CD4-positive, alpha-beta T cell (primary cell): ENCODE measurements around the gene UBL5. TPM values are rescaled to one million over a fixed set of nuclear protein-coding genes. Genes with fewer than 3 reads are reported as not detected.
A peak's percentile ranks its signal among the peaks of the same experiment; 100 is the strongest.
"Not testable (repeated sequence)": the region's sequence is repeated elsewhere in the genome, so short reads cannot be mapped to it uniquely, and the experiment has no call there.

ENCODE experiments used
- ATAC-seq: fragments of 200-7000 bp; cut with Tn5 transposase; one replicate; pipeline ENCODE4 v1.10.0; 2022; ENCODE audit warnings: mild to moderate bottlenecking; ENCODE audit not compliant: poor library complexity
- CTCF ChIA-PET: fragments of 350-600 bp; sonication (Branson Sonifier 250); formaldehyde crosslinking; loops from one replicate; lab custom pipeline; 2021; ENCODE audit warnings: antibody characterized with exemption, inconsistent platforms; lab: Charles Lee
- POLR2A ChIA-PET: fragments of 350-600 bp; sonication (Branson Sonifier 250); formaldehyde crosslinking; loops from one replicate; lab custom pipeline; 2021; ENCODE audit warnings: antibody characterized with exemption, inconsistent platforms; lab: Charles Lee
- DNase-seq, 14 experiments: peaks; one replicate each; pipeline ENCODE4 v3.0.0-alpha.2; 2013 to 2020; ENCODE audit warnings: mixed read lengths in 2 of 14
- H3K27ac ChIP-seq, 2 donors: one replicate each; pipeline versions ENCODE4 v1.5.1 to v1.7.0; 2013; ENCODE audit warnings: low read length in 2 of 2, low read depth in 1 of 2, mild to moderate bottlenecking in 1 of 2
- H3K27me3 ChIP-seq, 2 experiments: 1 replicate in 1 of 2; 2 replicates in 1 of 2; pipeline versions ENCODE4 v1.6.1 to v1.7.0; 2013; ENCODE audit warnings: low read length in 2 of 2, control low read depth in 1 of 2, mild to moderate bottlenecking in 1 of 2, moderate library complexity in 1 of 2; ENCODE audit not compliant: insufficient read depth in 2 of 2, control insufficient read depth in 1 of 2
- H3K36me3 ChIP-seq: one replicate; pipeline ENCODE4 v1.6.1; 2013; ENCODE audit warnings: low read length, control low read depth; ENCODE audit not compliant: insufficient read depth
- H3K4me1 ChIP-seq: one replicate; pipeline ENCODE4 v1.6.1; 2013; ENCODE audit warnings: low read length, control low read depth; ENCODE audit not compliant: insufficient read depth
- H3K4me3 ChIP-seq: one replicate; pipeline ENCODE4 v1.5.1; 2013; ENCODE audit warnings: mild to moderate bottlenecking, low read length, moderate library complexity
- H3K9me3 ChIP-seq, 2 experiments: 1 replicate in 1 of 2; 2 replicates in 1 of 2; pipeline versions ENCODE4 v1.6.1 to v1.7.0; 2013; ENCODE audit warnings: low read length in 2 of 2, mild to moderate bottlenecking in 2 of 2, control low read depth in 1 of 2, moderate library complexity in 1 of 2; ENCODE audit not compliant: control insufficient read depth in 1 of 2, insufficient read depth in 1 of 2
- H3K27ac Mint-ChIP-seq: one replicate; pipeline ENCODE4 v1.8.0; 2020; ENCODE audit warnings: mixed read lengths
- H3K27me3 Mint-ChIP-seq: one replicate; pipeline ENCODE4 v1.8.0; 2021; ENCODE audit warnings: mixed read lengths
- H3K36me3 Mint-ChIP-seq: one replicate; pipeline ENCODE4 v1.8.0; 2021; ENCODE audit warnings: low read depth, mixed read lengths
- H3K4me1 Mint-ChIP-seq: one replicate; pipeline ENCODE4 v1.8.0; 2021; ENCODE audit warnings: low read depth, mixed read lengths
- H3K4me3 Mint-ChIP-seq: one replicate; pipeline ENCODE4 v1.8.0; 2020; ENCODE audit warnings: mild to moderate bottlenecking, mixed read lengths
- H3K9me3 Mint-ChIP-seq: one replicate; pipeline ENCODE4 v1.8.0; 2020; ENCODE audit warnings: mixed read lengths
- intact Hi-C, 2 experiments: fragments of 100-400 bp; cut with DNase I in 1 of 2; cut with micrococcal nuclease in 1 of 2; formaldehyde crosslinking; loops; one replicate each; pipeline versions ENCODE4 v1.15.1 to v1.9.0; 2023 to 2025; cut with DNase I, micrococcal nuclease
- polyA plus RNA-seq, 2 donors: library from polyadenylated mRNA; unstranded; fragments of 120-200 nt; gene quantifications; one replicate each; pipeline ENCODE4 v1.2.1, GENCODE V29; 2013
- total RNA-seq, 174 experiments: library from RNA in 2 of 174; stranded (reverse) in 2 of 174; gene quantifications; one replicate each; pipeline ENCODE4 v1.2.3 and lab custom pipeline; 2021 to 2026
- TF ChIP-seq, protein P1 (sequence below): fragments of 200-600 bp; IDR thresholded peaks from one replicate; pipeline ENCODE4 v1.8.0; 2022; ENCODE audit warnings: antibody characterized with exemption, mild to moderate bottlenecking

Gene UBL5
- total RNA-seq, result 100 to 1,000 TPM; 163 to 165 TPM
- 267 TPM for polyA plus RNA-seq (2013, experiment 1 of 2)
- polyA plus RNA-seq (2013, experiment 2 of 2), result 217 TPM
- total RNA-seq (lab: John Stamatoyannopoulos, UW), result 39.0 to 99.8 (median 62.1) reads per million in 172 experiments

DNA sequence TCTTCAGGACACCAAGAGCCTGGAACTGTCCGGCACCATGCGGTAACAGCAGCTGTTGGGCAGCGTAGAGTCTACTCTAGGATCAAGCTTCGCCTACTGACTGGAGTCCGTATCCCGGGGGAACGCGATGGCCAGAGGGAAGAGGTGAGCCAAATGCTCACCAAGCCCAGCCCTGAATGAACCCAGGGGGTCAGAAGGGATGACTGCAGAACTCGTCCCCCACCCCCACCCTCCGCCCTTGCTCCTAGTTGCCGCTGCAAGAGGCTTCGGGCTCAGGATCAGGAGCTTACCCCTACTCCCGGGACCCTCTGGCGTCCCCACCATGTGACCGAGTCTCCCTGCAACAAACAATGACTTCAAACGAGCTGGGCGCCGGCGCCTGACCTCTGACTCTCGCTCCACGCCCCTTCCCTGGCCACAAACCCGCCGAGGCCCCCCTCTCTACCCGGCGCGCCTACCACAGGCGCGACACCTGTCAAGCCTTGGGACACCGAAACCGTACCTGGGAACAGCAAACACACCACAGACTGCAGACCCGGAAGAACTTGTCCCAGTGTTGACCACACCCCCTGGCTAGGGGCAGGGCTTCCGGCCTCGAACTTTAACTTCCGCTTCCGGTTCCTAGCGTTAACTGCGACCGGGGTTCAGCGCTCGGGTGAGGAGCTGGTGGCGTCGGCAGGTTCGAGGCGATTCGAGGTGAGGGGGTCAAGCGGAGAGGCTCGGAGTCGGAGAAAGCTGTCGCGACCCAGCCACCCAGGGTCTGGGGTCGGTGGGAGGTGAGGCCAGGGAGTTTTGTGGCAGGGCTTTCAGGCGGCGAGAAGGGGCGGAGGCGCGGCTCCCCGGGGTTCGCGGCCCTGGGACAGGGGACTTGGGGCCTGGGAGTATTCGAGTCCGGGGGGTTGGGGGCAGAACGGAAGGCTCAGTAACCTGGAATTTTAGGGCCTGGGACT is at the start of gene UBL5:
Gene UBL5 (plus strand): TSS at position 630 of the 950 bp plus-strand sequence. CDS start 420 bp downstream, outside the sequence.
- peaks cover 24% of the 10 kb centered on the region for H3K36me3 Mint-ChIP-seq
- peak; percentile 81 to 95 (median 87) for DNase-seq
- Histone ChIP-seq H3K36me3 (peaks cover 23% of the 10 kb centered on the region), H3K4me3 (peak within 1 kb of the TSS; percentile 98), H3K27ac (peak within 1 kb of the TSS; percentile 44 to 77), H3K4me1 (peaks cover 32% of the 10 kb centered on the region), H3K27me3 (no peaks in the 10 kb centered on the region), H3K9me3 (no peaks in the 10 kb centered on the region)
- ChIA-PET CTCF (no interaction called here), POLR2A (interaction anchor here (0.7 to 2.8 kb wide), 9 partner anchors 9 to 59 kb away, joined by 3 to 23 read pairs (median 4); partner anchors contain the start of genes FBXL12 and ZNF846)
- ATAC-seq, result peak; percentile 97
- peak within 1 kb of the TSS; percentile 90 for H3K27ac Mint-ChIP-seq
- peaks cover 33% of the 10 kb centered on the region for H3K4me1 Mint-ChIP-seq
- H3K27me3 Mint-ChIP-seq, result no peaks in the 10 kb centered on the region
- no peaks in the 10 kb centered on the region for H3K9me3 Mint-ChIP-seq
- intact Hi-C loops, result loop anchor here in 1 of 2 experiments (1.0 kb wide), 1 partner anchor 8 kb away; the partner anchor contains the start of gene FBXL12
- H3K4me3 Mint-ChIP-seq, result peak within 1 kb of the TSS; percentile 100
- TF ChIP-seq, protein P1, sequence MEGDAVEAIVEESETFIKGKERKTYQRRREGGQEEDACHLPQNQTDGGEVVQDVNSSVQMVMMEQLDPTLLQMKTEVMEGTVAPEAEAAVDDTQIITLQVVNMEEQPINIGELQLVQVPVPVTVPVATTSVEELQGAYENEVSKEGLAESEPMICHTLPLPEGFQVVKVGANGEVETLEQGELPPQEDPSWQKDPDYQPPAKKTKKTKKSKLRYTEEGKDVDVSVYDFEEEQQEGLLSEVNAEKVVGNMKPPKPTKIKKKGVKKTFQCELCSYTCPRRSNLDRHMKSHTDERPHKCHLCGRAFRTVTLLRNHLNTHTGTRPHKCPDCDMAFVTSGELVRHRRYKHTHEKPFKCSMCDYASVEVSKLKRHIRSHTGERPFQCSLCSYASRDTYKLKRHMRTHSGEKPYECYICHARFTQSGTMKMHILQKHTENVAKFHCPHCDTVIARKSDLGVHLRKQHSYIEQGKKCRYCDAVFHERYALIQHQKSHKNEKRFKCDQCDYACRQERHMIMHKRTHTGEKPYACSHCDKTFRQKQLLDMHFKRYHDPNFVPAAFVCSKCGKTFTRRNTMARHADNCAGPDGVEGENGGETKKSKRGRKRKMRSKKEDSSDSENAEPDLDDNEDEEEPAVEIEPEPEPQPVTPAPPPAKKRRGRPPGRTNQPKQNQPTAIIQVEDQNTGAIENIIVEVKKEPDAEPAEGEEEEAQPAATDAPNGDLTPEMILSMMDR, result no peak

DNA sequence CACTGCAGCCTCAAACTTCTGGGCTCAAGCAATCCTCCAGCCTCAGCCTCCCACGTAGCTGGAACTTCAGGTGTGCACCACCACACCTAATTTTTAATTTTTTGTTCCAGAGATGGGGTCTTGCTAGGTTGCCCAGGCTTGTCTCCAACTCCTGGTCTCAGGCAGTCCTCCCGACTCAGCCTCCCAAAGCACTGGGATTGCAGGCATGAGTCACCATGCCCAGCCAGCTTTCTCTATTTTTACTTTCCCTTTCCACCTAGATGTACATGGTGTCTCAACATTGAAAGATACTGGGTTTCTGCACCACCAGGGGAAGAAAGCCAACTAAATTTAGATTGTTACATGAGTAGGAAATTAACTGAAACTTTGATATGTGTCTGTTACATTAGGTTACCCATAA is 45.4 kb upstream of the UBL5 start:
- intact Hi-C loops, result no loop called here
- no peak for ATAC-seq
- peaks cover 4 to 15% of the 10 kb centered on the region in 2 experiments for H3K9me3 ChIP-seq
- Mint-ChIP-seq H3K36me3 (peaks cover 23% of the 10 kb centered on the region), H3K27ac (no peak overlapping the region), H3K4me3 (no peak overlapping the region), H3K27me3 (no peaks in the 10 kb centered on the region), H3K4me1 (peaks cover 24% of the 10 kb centered on the region), H3K9me3 (peaks cover 6% of the 10 kb centered on the region)
- no peak overlapping the region for H3K27ac ChIP-seq
- TF ChIP-seq, protein P1, result no peak
- peaks cover 19% of the 10 kb centered on the region for H3K4me1 ChIP-seq
- no peak for DNase-seq
- ChIA-PET POLR2A (interaction anchor here (1.8 kb wide), 1 partner anchor 14 kb away, joined by 7 read pairs; the partner anchor contains the start of gene ZNF846), CTCF (no interaction called here)
- H3K27me3 ChIP-seq, result no peaks in the 10 kb centered on the region
- no peaks in the 10 kb centered on the region for H3K36me3 ChIP-seq
- H3K4me3 ChIP-seq, result no peak overlapping the region

DNA sequence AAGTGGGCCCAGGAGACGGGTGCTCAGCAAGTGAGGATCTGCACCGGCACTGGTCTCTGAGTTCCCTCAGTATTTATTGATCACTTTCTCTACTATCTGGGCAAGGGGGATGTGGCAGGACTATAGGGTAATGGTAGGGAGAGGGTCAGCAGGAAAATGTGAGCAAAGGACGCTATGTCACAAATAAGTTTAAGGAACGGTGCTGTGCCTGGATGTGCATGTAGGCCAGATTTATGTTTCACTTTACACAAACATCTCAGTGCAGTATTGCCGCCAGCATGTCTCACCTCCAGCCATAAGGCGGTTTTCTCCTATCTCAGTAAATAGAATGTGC is 43.6 kb upstream of the UBL5 start:
- Mint-ChIP-seq H3K4me1 (peaks cover 24% of the 10 kb centered on the region), H3K36me3 (peaks cover 11% of the 10 kb centered on the region), H3K4me3 (peak overlapping the region; percentile 94), H3K27ac (peak overlapping the region; percentile 91)
- H3K36me3 ChIP-seq, H3K27me3 ChIP-seq, H3K9me3 Mint-ChIP-seq, ATAC-seq, POLR2A ChIA-PET, H3K27ac ChIP-seq, H3K4me3 ChIP-seq, CTCF ChIA-PET, H3K27me3 Mint-ChIP-seq, H3K9me3 ChIP-seq, DNase-seq: not testable (repeated sequence)
- peaks cover 19% of the 10 kb centered on the region for H3K4me1 ChIP-seq
- intact Hi-C loops, result loop anchor here in 1 of 2 experiments (2.0 kb wide), 1 partner anchor 15 kb away; the partner anchor contains the start of gene ZNF846
